Inferior parietal cortex (tissue), 1 donor: Measurements from ENCODE around the gene SNAPC4.
A peak's percentile ranks its signal among the peaks of the same experiment; 100 is the strongest.

ENCODE experiments used
- DNase-seq: peaks from one replicate; pipeline ENCODE4 v3.0.0-alpha.2; 2016; ENCODE audit errors: extremely low spot score

Gene SNAPC4

GRCh38 chr9:136400038-136400834 lies at the start of gene SNAPC4:
Gene SNAPC4 (minus strand): TSS chr9:136400170. CDS start chr9:136398428, 1,742 bp downstream.
- peak; percentile 86 for DNase-seq

- peak; percentile 4 for DNase-seq
These were observed 48.7 kb upstream of the SNAPC4 start for GRCh38 chr9:136448655-136449054.

- DNase-seq: no peak
These were observed 47.3 kb upstream of the SNAPC4 start for GRCh38 chr9:136447173-136447778.

GRCh38 chr9:136445799-136446198 lies 45.8 kb upstream of the SNAPC4 start:
- no peak for DNase-seq

- no peak for DNase-seq
These were observed 44.1 kb upstream of the SNAPC4 start for GRCh38 chr9:136444102-136444501.

GRCh38 chr9:136443687-136444086 lies 43.7 kb upstream of the SNAPC4 start:
- DNase-seq: no peak

- no peak for DNase-seq
These were observed 43.1 kb upstream of the SNAPC4 start for GRCh38 chr9:136443087-136443486.

GRCh38 chr9:136442265-136442664 lies 42.3 kb upstream of the SNAPC4 start:
- DNase-seq: no peak

GRCh38 chr9:136441681-136442245 lies 41.8 kb upstream of the SNAPC4 start:
- DNase-seq: no peak

GRCh38 chr9:136441191-136441680 lies 41.3 kb upstream of the SNAPC4 start:
- DNase-seq: no peak

GRCh38 chr9:136439481-136440408 lies 39.8 kb upstream of the SNAPC4 start, which contains the start of gene INPP5E:
Gene INPP5E (minus strand): TSS chr9:136439845. CDS start chr9:136439419, 426 bp downstream.
- DNase-seq: peak; percentile 53

GRCh38 chr9:136438548-136439480 lies 38.8 kb upstream of the SNAPC4 start:
- DNase-seq: no peak

- DNase-seq: no peak
These were observed 38.0 kb upstream of the SNAPC4 start for GRCh38 chr9:136437839-136438547.

GRCh38 chr9:136437430-136437829 lies 37.5 kb upstream of the SNAPC4 start:
- DNase-seq: no peak

GRCh38 chr9:136436055-136436634 lies 36.2 kb upstream of the SNAPC4 start:
- no peak for DNase-seq

- DNase-seq: no peak
These were observed 34.7 kb upstream of the SNAPC4 start for GRCh38 chr9:136434580-136435169.

GRCh38 chr9:136433849-136434579 lies 34.0 kb upstream of the SNAPC4 start:
- no peak for DNase-seq

- DNase-seq: no peak
These were observed 33.2 kb upstream of the SNAPC4 start for GRCh38 chr9:136433043-136433715.
